IMR-90 (cell line): ENCODE measurements around the gene PDZD7. TPM values are rescaled to one million over a fixed set of nuclear protein-coding genes. Genes with fewer than 3 reads are reported as not detected.

Source experiments
- ATAC-seq: fragments of 200-7000 bp; cut with Tn5 transposase; 2 replicates; pipeline ENCODE4 v1.9.1; 2020; ENCODE audit warnings: low read depth, mild to moderate bottlenecking, moderate library complexity
- BruUV-seq: library from RNA; stranded (reverse); fragments of 400-500 nt; replicated peaks from 2 replicates; lab custom pipeline; 2021; lab: Mats Ljungman, UMichigan
- CTCF ChIA-PET: fragments of 300-600 bp; formaldehyde crosslinking; extraction: SDS; loops from one replicate; lab custom pipeline; 2021; ENCODE audit warnings: antibody characterized with exemption; lab: Yijun Ruan, JAX
- POLR2A ChIA-PET: fragments of 300-600 bp; sonication (Branson Sonifier 250); formaldehyde crosslinking; loops from one replicate; lab custom pipeline; 2022; ENCODE audit warnings: antibody characterized with exemption; ENCODE audit not compliant: unreplicated experiment; lab: Charles Lee
- DNase-seq: peaks from one replicate; pipeline ENCODE4 v3.0.0; 2013
- H2AFZ ChIP-seq: replicated peaks from 2 replicates; pipeline ENCODE3; 2013; ENCODE audit warnings: low read length, mild to moderate bottlenecking; ENCODE audit not compliant: poor library complexity
- H2AK5ac ChIP-seq: 2 replicates; pipeline ENCODE4 v1.6.1; 2013; ENCODE audit warnings: low read depth, low read length, inconsistent platforms
- H2AK9ac ChIP-seq: replicated peaks from 2 replicates; pipeline ENCODE3; 2013; ENCODE audit warnings: mild to moderate bottlenecking, low read depth, low read length, moderate library complexity; ENCODE audit not compliant: poor library complexity
- H2BK120ac ChIP-seq: 2 replicates; pipeline ENCODE4 v1.6.1; 2013; ENCODE audit warnings: low read depth, low read length, inconsistent platforms
- H2BK15ac ChIP-seq: 3 replicates; pipeline ENCODE4 v1.6.1; 2013; ENCODE audit warnings: low read depth, low read length, inconsistent platforms
- H2BK20ac ChIP-seq: 2 replicates; pipeline ENCODE4 v1.6.1; 2013; ENCODE audit warnings: low read depth, mild to moderate bottlenecking, inconsistent platforms, low read length, moderate library complexity
- H2BK5ac ChIP-seq: 2 replicates; pipeline ENCODE4 v1.6.1; 2013; ENCODE audit warnings: mild to moderate bottlenecking, low read depth, low read length, inconsistent platforms; ENCODE audit not compliant: poor library complexity, severe bottlenecking
- H3K14ac ChIP-seq: replicated peaks from 2 replicates; pipeline ENCODE4 v1.6.1; 2013; ENCODE audit warnings: low read depth, low read length, inconsistent platforms
- H3K18ac ChIP-seq: 2 replicates; pipeline ENCODE4 v1.6.1; 2013; ENCODE audit warnings: low read depth, low read length, control low read depth
- H3K23ac ChIP-seq: 2 replicates; pipeline ENCODE4 v1.6.1; 2013; ENCODE audit warnings: low read depth, low read length, inconsistent platforms
- H3K27ac ChIP-seq: 2 replicates; pipeline ENCODE4 v1.5.1; 2013; ENCODE audit warnings: mild to moderate bottlenecking, control low read depth, low read length; ENCODE audit not compliant: insufficient read depth
- H3K27me3 ChIP-seq: 2 replicates; pipeline ENCODE4 v1.6.1; 2013; ENCODE audit warnings: low read length; ENCODE audit not compliant: control insufficient read depth, insufficient read depth
- H3K36me3 ChIP-seq: 2 replicates; pipeline ENCODE4 v1.6.1; 2013; ENCODE audit warnings: low read length, mixed read lengths; ENCODE audit not compliant: control insufficient read depth, insufficient read depth
- H3K4ac ChIP-seq: 2 replicates; pipeline ENCODE4 v1.6.1; 2013; ENCODE audit warnings: low read depth, low read length, inconsistent platforms
- H3K4me1 ChIP-seq: 2 replicates; pipeline ENCODE4 v1.6.1; 2013; ENCODE audit warnings: low read length, mixed read lengths; ENCODE audit not compliant: control insufficient read depth, insufficient read depth
- H3K4me2 ChIP-seq: 2 replicates; pipeline ENCODE4 v1.6.1; 2013; ENCODE audit warnings: low read depth, mild to moderate bottlenecking, control low read depth, low read length, moderate library complexity
- H3K4me3 ChIP-seq: 2 replicates; pipeline ENCODE4 v1.5.1; 2013; ENCODE audit warnings: low read depth, mild to moderate bottlenecking, control low read depth, low read length, moderate library complexity; ENCODE audit not compliant: insufficient read depth
- H3K56ac ChIP-seq: 2 replicates; pipeline ENCODE4 v1.6.1; 2013; ENCODE audit warnings: low read length, inconsistent platforms; ENCODE audit not compliant: insufficient read depth; ENCODE audit errors: extremely low read depth
- H3K79me1 ChIP-seq, 2 experiments: 2 replicates each; pipeline ENCODE4 v1.6.1; 2013; ENCODE audit warnings: low read length in 2 of 2, inconsistent platforms in 1 of 2, low read depth in 1 of 2
- H3K9ac ChIP-seq: 2 replicates; pipeline ENCODE4 v1.6.1; 2013; ENCODE audit warnings: low read depth, low read length, control low read depth
- H3K9me1 ChIP-seq: 2 replicates; pipeline ENCODE4 v1.6.1; 2013; ENCODE audit warnings: low read length, inconsistent platforms; ENCODE audit not compliant: insufficient read depth
- H3K9me3 ChIP-seq: 2 replicates; pipeline ENCODE4 v1.6.1; 2013; ENCODE audit warnings: low read length; ENCODE audit not compliant: control insufficient read depth, insufficient read depth
- H4K20me1 ChIP-seq: 2 replicates; pipeline ENCODE4 v1.6.1; 2013; ENCODE audit warnings: low read length, inconsistent platforms; ENCODE audit not compliant: insufficient read depth
- H4K5ac ChIP-seq: 2 replicates; pipeline ENCODE4 v1.6.1; 2013; ENCODE audit warnings: mild to moderate bottlenecking, low read depth, low read length, control low read depth
- H4K8ac ChIP-seq, 2 experiments: 2 replicates each; pipeline ENCODE4 v1.6.1; 2013; ENCODE audit warnings: low read depth in 2 of 2, low read length in 2 of 2, control low read depth in 1 of 2, inconsistent platforms in 1 of 2
- H4K91ac ChIP-seq: 2 replicates; pipeline ENCODE4 v1.6.1; 2013; ENCODE audit warnings: low read depth, low read length, inconsistent platforms; ENCODE audit not compliant: insufficient read depth
- BHLHE40 ChIP-seq: fragments of 150-350 bp; IDR thresholded peaks from 2 replicates; pipeline ENCODE4 v1.6.1; 2016; ENCODE audit warnings: mild to moderate bottlenecking, low read depth, low read length
- CHD1 ChIP-seq: IDR thresholded peaks from 2 replicates; pipeline ENCODE4 v1.6.1; 2012; ENCODE audit warnings: low read depth, low read length, improper control_type of control experiment
- ELK1 ChIP-seq: fragments of 150-350 bp; IDR thresholded peaks from 2 replicates; pipeline ENCODE4 v1.6.1; 2016; ENCODE audit warnings: low read depth, mild to moderate bottlenecking, low read length, moderate library complexity, borderline replicate concordance
- MAFK ChIP-seq: IDR thresholded peaks from 2 replicates; pipeline ENCODE4 v1.6.1; 2012; ENCODE audit warnings: low read depth, low read length, improper control_type of control experiment
- POLR2A ChIP-seq: IDR thresholded peaks from 2 replicates; pipeline ENCODE4 v1.6.1; 2012; ENCODE audit warnings: mild to moderate bottlenecking, low read depth, low read length
- SMC3 ChIP-seq: fragments of 150-350 bp; IDR thresholded peaks from 2 replicates; pipeline ENCODE4 v1.6.1; 2016; ENCODE audit warnings: low read depth, mild to moderate bottlenecking, antibody characterized with exemption, low read length, moderate library complexity
- USF2 ChIP-seq: fragments of 150-350 bp; IDR thresholded peaks from 2 replicates; pipeline ENCODE4 v1.6.1; 2017; ENCODE audit warnings: mild to moderate bottlenecking, antibody characterized with exemption, low read length, low read depth
- WGBS, 2 experiments: methylation state at CpG; one replicate each; pipeline versions ENCODE4 v1.1.5 to v1.1.7; 2013; ENCODE audit warnings: missing lambda C conversion rate in 2 of 2; ENCODE audit not compliant: insufficient read length in 1 of 2; ENCODE audit errors: extremely low coverage in 2 of 2; 5-methylcytosine and 5-hydroxymethylcytosine counted together
- dilution Hi-C: fragments of 300-500 bp; cut with HindIII; formaldehyde crosslinking; loops from one replicate; pipeline ENCODE4 v1.14.3; 2018; ENCODE audit warnings: low sequenced_read_pairs; ENCODE audit not compliant: unreplicated experiment
- in situ Hi-C: fragments of 300-500 bp; cut with MboI; formaldehyde crosslinking; loops from 3 replicates; pipeline ENCODE4 v1.14.3; 2019; ENCODE audit warnings: low sequenced_read_pairs, inconsistent platforms, mixed read lengths
- intact Hi-C: fragments of 100-400 bp; cut with micrococcal nuclease; formaldehyde crosslinking; loops from 2 replicates; pipeline ENCODE4 v1.10.0; 2022
- polyA plus RNA-seq, 3 experiments: library from polyadenylated mRNA; depleted of rRNA; stranded (reverse); fragments of >200 nt; gene quantifications; 2 replicates each; pipeline ENCODE4 v1.2.3, GENCODE V29; 2012; ENCODE audit warnings: low replicate concordance in 1 of 3
- total RNA-seq: library from RNA; depleted of rRNA; stranded (reverse); fragments of >200 nt; gene quantifications from 2 replicates; pipeline ENCODE4 v1.2.3, GENCODE V29; 2012

The PDZD7 gene
- total and polyA plus RNA-seq, 2 of the 4 experiments (the other 2 are of a cell fraction) = 0.90 to 1.5 TPM

- Histone ChIP-seq H4K8ac (peak overlapping the region; percentile 58 to 63; a peak in 1 of 4 replicates), H3K4me3 (no peak overlapping the region), H2AK9ac (peak overlapping the region; percentile 60), H2BK120ac (peak overlapping the region; percentile 59), H3K4me1 (peaks cover 14% of the 10 kb centered on the region), H3K56ac (no peak overlapping the region), H2AK5ac (peak overlapping the region; percentile 35; the same call in 1 of the 2 replicates), H4K20me1 (no peaks in the 10 kb centered on the region), H2BK20ac (0 out of 2 replicates have a peak overlapping the region, but pooled peaks have one; percentile 17), H3K36me3 (no peaks in the 10 kb centered on the region), H3K4ac (peak overlapping the region; percentile 59; the same call in 1 of the 2 replicates), H3K9me3 (no peaks in the 10 kb centered on the region), H3K79me1 (peaks cover 0 to 6% of the 10 kb centered on the region in 2 experiments; a peak in 2 of 4 replicates), H3K23ac (peak overlapping the region; percentile 26; the same call in 1 of the 2 replicates), H3K14ac (no peak overlapping the region), H2BK15ac (no peak overlapping the region), H3K9ac (no peak overlapping the region), H3K27ac (no peak overlapping the region), H3K4me2 (no peak overlapping the region), H2AFZ (peak overlapping the region; percentile 80), H3K27me3 (peaks cover 19% of the 10 kb centered on the region), H3K9me1 (peaks cover 8% of the 10 kb centered on the region; the same call in 1 of the 2 replicates), H4K91ac (peak overlapping the region; percentile 45), H3K18ac (no peak overlapping the region), H2BK5ac (no peak overlapping the region), H4K5ac (no peak overlapping the region)
- intact Hi-C loops (no loop called here), in situ Hi-C loops (no loop called here), dilution Hi-C loops (no loop called here)
- TF ChIP-seq USF2 (no peak), MAFK (no peak), POLR2A (no peak), SMC3 (no peak), BHLHE40 (0 out of 2 replicates have a peak, but pooled peaks have one; percentile 7), ELK1 (no peak), CHD1 (no peak)
- 34% methylated on average over 8 of the region's 25 CpGs; no CpG with 5 or more reads in 1 of the 2 experiments for WGBS, 2 experiments
- ATAC-seq (no peak), DNase-seq (peak; percentile 11)
- ChIA-PET CTCF (interaction anchor here (0.7 to 1.3 kb wide), 2 partner anchors 11 to 15 kb away, joined by 3 read pairs; partner anchors contain the start of gene KAZALD1), POLR2A (interaction anchor here (0.5 kb wide), 1 partner anchor 16 kb away, joined by 3 read pairs; no protein-coding TSS in a partner anchor)
- BruUV-seq = no TSS peak
Observed at GRCh38 chr10:101046332-101047238, 15.7 kb upstream of the PDZD7 start.
